ENCODE measurements around the gene SMARCAD1. TPM values are rescaled to one million over a fixed set of nuclear protein-coding genes. Genes with fewer than 3 reads are reported as not detected.

Gene SMARCAD1
- total and polyA plus RNA-seq, 4 donors, result 3.6 to 18.8 (median 8.7) TPM

DNA sequence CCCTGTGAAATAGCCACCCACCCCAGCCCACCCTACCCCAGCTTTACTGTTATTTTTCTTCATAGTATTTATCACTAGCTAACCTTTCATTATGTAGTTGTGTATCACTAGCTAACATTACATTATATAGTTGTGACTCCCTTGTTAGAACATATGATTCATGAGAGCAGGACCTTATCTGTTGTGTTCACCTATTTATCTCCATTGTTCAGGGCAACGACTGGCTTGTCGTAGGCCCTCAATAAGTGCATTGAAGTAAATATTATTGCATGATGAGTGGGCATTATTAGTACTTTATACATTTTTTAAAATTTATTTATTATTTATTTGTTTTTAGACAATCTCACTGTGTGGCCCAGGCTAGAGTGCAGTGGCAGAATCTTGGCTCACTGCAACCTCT lies 4.2 kb downstream of the SMARCAD1 start:
- no peaks in the 10 kb centered on the region for H3K9me3 ChIP-seq (ENCODE audit: control insufficient read depth in 4 of 4, low read length in 3 of 4)

DNA sequence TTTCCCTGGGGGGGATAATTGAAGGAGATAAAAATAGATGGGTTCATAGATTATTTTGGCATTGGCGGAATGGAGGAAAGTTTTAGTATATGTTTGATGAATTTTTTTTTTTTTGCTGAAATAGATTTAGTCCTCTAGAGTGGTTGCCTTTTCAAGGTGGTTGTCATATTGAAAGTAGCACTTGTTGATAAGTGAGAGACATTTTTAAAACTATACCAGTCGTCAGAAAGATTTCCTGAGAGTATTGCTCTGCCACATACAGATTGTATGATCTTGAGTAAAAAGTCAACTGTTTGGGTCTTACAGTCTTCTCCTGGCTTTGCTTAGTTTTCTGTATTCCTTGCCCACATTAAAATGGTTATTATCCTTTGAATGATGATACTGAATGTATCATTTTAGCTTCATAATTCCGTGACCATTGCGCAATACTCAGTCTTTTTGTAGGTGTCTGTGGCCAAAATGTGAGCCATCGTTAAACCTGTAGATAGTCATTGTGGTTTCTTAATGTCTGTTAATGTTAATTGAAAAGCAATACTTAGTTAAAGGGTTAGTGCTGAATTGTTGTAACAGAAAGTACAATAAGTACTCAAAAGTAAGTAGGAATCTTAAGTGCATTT lies 7.1 kb downstream of the SMARCAD1 start:
- Histone ChIP-seq H3K4me3 (ENCODE audit: low read depth in 1 of 3, low read length in 3 of 3) (no peak overlapping the region), H3K36me3 (ENCODE audit: control insufficient read depth in 4 of 4, insufficient read depth in 3 of 4, low read depth in 1 of 4, low read length in 3 of 4) (peaks cover 0 to 27% (median 17%) of the 10 kb centered on the region in 4 donors), H3K4me1 (ENCODE audit: control insufficient read depth in 4 of 4, insufficient read depth in 4 of 4, low read length in 3 of 4) (no peaks in the 10 kb centered on the region), H3K27ac (ENCODE audit: low read depth in 1 of 2, low read length in 2 of 2) (no peak overlapping the region), H3K9me3 (ENCODE audit: control insufficient read depth in 4 of 4, low read length in 3 of 4) (no peaks in the 10 kb centered on the region), H3K27me3 (ENCODE audit: control insufficient read depth in 4 of 4, insufficient read depth in 4 of 4, low read length in 3 of 4) (no peaks in the 10 kb centered on the region), H3K9ac (ENCODE audit: low read depth in 1 of 2, low read length in 2 of 2) (no peak overlapping the region)
- no peak for DNase-seq (ENCODE audit: low spot score)
- TF ChIP-seq FOXA1 (IDR thresholded peaks at IDR 0.05), result no peak
- TF ChIP-seq, protein P1, sequence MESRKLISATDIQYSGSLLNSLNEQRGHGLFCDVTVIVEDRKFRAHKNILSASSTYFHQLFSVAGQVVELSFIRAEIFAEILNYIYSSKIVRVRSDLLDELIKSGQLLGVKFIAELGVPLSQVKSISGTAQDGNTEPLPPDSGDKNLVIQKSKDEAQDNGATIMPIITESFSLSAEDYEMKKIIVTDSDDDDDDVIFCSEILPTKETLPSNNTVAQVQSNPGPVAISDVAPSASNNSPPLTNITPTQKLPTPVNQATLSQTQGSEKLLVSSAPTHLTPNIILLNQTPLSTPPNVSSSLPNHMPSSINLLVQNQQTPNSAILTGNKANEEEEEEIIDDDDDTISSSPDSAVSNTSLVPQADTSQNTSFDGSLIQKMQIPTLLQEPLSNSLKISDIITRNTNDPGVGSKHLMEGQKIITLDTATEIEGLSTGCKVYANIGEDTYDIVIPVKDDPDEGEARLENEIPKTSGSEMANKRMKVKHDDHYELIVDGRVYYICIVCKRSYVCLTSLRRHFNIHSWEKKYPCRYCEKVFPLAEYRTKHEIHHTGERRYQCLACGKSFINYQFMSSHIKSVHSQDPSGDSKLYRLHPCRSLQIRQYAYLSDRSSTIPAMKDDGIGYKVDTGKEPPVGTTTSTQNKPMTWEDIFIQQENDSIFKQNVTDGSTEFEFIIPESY (IDR thresholded peaks at IDR 0.05), result no peak
- no peak for TF ChIP-seq HNF4A (conservative IDR thresholded peaks at IDR 0.05)
- TF ChIP-seq REST (IDR thresholded peaks at IDR 0.05), result no peak
- 89% methylated on average over 5 of the region's 5 CpGs for WGBS

More for the DNA sequence above, 4.2 kb downstream of the SMARCAD1 start:
- DNase-seq (ENCODE audit: low spot score), result no peak
- H3K4me1 ChIP-seq (ENCODE audit: control insufficient read depth in 4 of 4, insufficient read depth in 4 of 4, low read length in 3 of 4), result peaks cover 0 to 10% (median 9%) of the 10 kb centered on the region in 4 donors
- H3K4me3 ChIP-seq (ENCODE audit: low read depth in 1 of 3, low read length in 3 of 3), result no peak overlapping the region
- no peak for TF ChIP-seq HNF4G (IDR thresholded peaks at IDR 0.05)
- no peak for TF ChIP-seq MAX (IDR thresholded peaks at IDR 0.05)
- no peak for TF ChIP-seq TAF1 (conservative IDR thresholded peaks at IDR 0.05)
- no peak for TF ChIP-seq FOXA2 (IDR thresholded peaks at IDR 0.05)
- no peak for TF ChIP-seq EGR1 (IDR thresholded peaks at IDR 0.05; ENCODE audit: low read depth in 2 of 2)
- no peak for TF ChIP-seq JUND (IDR thresholded peaks at IDR 0.05)
- TF ChIP-seq YY1 (IDR thresholded peaks at IDR 0.05), result no peak
- no peak for TF ChIP-seq GABPA (IDR thresholded peaks at IDR 0.05 in 1 of 2, conservative IDR thresholded peaks at IDR 0.05 in 1 of 2)
- H3K9ac ChIP-seq (ENCODE audit: low read depth in 1 of 2, low read length in 2 of 2), result no peak overlapping the region
- H3K36me3 ChIP-seq (ENCODE audit: control insufficient read depth in 4 of 4, insufficient read depth in 3 of 4, low read depth in 1 of 4, low read length in 3 of 4), result peaks cover 0 to 21% (median 15%) of the 10 kb centered on the region in 4 donors
- 92% methylated on average over 2 of the region's 2 CpGs for WGBS
- H3K27ac ChIP-seq (ENCODE audit: low read depth in 1 of 2, low read length in 2 of 2), result no peak overlapping the region
- no peaks in the 10 kb centered on the region for H3K27me3 ChIP-seq (ENCODE audit: control insufficient read depth in 4 of 4, insufficient read depth in 4 of 4, low read length in 3 of 4)

DNA sequence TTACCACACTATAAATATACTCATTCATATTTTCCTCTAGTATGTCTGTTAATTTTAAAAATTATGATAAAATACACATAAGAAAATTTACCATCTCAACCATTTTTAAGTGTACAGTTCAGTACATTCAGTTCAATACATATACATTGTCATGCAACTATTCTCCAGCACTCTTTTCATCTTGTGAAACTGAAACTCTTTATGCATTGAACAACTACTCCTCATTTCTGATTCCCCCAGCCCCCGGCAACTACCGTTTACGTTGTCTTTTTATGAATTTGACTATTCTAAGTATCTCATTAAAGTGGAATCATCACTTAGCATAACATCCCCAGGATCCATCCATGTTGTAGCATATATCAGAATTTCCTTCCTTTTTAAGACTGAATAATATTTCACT lies 8.7 kb downstream of the SMARCAD1 start:
- H3K9me3 ChIP-seq (ENCODE audit: control insufficient read depth in 4 of 4, low read length in 3 of 4), result no peaks in the 10 kb centered on the region
- 97% methylated on average over 3 of the region's 3 CpGs for WGBS
- no peak overlapping the region for H3K9ac ChIP-seq (ENCODE audit: low read depth in 1 of 2, low read length in 2 of 2)
- H3K36me3 ChIP-seq (ENCODE audit: control insufficient read depth in 4 of 4, insufficient read depth in 3 of 4, low read depth in 1 of 4, low read length in 3 of 4), result peaks cover 0 to 29% (median 19%) of the 10 kb centered on the region in 4 donors
- H3K27ac ChIP-seq (ENCODE audit: low read depth in 1 of 2, low read length in 2 of 2), result no peak overlapping the region
- no peaks in the 10 kb centered on the region for H3K4me1 ChIP-seq (ENCODE audit: control insufficient read depth in 4 of 4, insufficient read depth in 4 of 4, low read length in 3 of 4)
- no peak overlapping the region for H3K4me3 ChIP-seq (ENCODE audit: low read depth in 1 of 3, low read length in 3 of 3)
- DNase-seq (ENCODE audit: low spot score), result no peak
- no peaks in the 10 kb centered on the region for H3K27me3 ChIP-seq (ENCODE audit: control insufficient read depth in 4 of 4, insufficient read depth in 4 of 4, low read length in 3 of 4)
- TF ChIP-seq, protein P2, sequence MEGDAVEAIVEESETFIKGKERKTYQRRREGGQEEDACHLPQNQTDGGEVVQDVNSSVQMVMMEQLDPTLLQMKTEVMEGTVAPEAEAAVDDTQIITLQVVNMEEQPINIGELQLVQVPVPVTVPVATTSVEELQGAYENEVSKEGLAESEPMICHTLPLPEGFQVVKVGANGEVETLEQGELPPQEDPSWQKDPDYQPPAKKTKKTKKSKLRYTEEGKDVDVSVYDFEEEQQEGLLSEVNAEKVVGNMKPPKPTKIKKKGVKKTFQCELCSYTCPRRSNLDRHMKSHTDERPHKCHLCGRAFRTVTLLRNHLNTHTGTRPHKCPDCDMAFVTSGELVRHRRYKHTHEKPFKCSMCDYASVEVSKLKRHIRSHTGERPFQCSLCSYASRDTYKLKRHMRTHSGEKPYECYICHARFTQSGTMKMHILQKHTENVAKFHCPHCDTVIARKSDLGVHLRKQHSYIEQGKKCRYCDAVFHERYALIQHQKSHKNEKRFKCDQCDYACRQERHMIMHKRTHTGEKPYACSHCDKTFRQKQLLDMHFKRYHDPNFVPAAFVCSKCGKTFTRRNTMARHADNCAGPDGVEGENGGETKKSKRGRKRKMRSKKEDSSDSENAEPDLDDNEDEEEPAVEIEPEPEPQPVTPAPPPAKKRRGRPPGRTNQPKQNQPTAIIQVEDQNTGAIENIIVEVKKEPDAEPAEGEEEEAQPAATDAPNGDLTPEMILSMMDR (IDR thresholded peaks at IDR 0.05; ENCODE audit: low read depth, low read length, missing input control), result no peak
- TF ChIP-seq MAX (IDR thresholded peaks at IDR 0.05), result no peak

Data from liver (tissue), 9 donors.